Measurements from ENCODE around the gene PSRC1. TPM values are rescaled to one million over a fixed set of nuclear protein-coding genes. Genes with fewer than 3 reads are reported as not detected.

Gene PSRC1
- polyA plus RNA-seq, 1 experiment, result 18.5 TPM

GRCh38 chr1:109255678-109256077, 27.3 kb downstream of the PSRC1 start:
- H3K4me3 ChIP-seq (ENCODE audit: low read depth, low read length), result no peak overlapping the region
- H3K9me3 ChIP-seq (ENCODE audit: control insufficient read depth, insufficient read depth, low read length), result peaks cover 15% of the 10 kb centered on the region
- DNase-seq (ENCODE audit: low read depth, low spot score), result no peak
- CTCF ChIA-PET, result interaction anchor here (0.6 to 2.4 kb wide), 5 partner anchors 9 to 277 kb away, joined by 3 to 17 read pairs (median 6); no protein-coding TSS in a partner anchor
- H3K27ac ChIP-seq (ENCODE audit: low read depth, low read length), result no peak overlapping the region
- POLR2A ChIA-PET, result no interaction called here
- TF ChIP-seq CTCF (IDR thresholded peaks at IDR 0.05; ENCODE audit: low read depth, low read length), result no peak
- H3K27me3 ChIP-seq (ENCODE audit: control insufficient read depth, insufficient read depth, low read length), result no peaks in the 10 kb centered on the region

- DNase-seq (ENCODE audit: low read depth, low spot score), result no peak
- H3K27ac ChIP-seq (ENCODE audit: low read depth, low read length), result no peak overlapping the region
- no peak overlapping the region for H3K4me3 ChIP-seq (ENCODE audit: low read depth, low read length)
- ChIA-PET POLR2A (no interaction called here), CTCF (interaction anchor here (0.6 to 2.4 kb wide), 5 partner anchors 9 to 277 kb away, joined by 3 to 17 read pairs (median 6); no protein-coding TSS in a partner anchor)
- H3K27me3 ChIP-seq (ENCODE audit: control insufficient read depth, insufficient read depth, low read length), result no peaks in the 10 kb centered on the region
- TF ChIP-seq CTCF (IDR thresholded peaks at IDR 0.05; ENCODE audit: low read depth, low read length), result peak; percentile 17; the same call in 1 of the 2 replicates
- H3K9me3 ChIP-seq (ENCODE audit: control insufficient read depth, insufficient read depth, low read length), result peaks cover 17% of the 10 kb centered on the region
Observed at GRCh38 chr1:109255097-109255651, 27.8 kb downstream of the PSRC1 start.

- Histone ChIP-seq H3K27me3 (ENCODE audit: control insufficient read depth, insufficient read depth, low read length) (no peaks in the 10 kb centered on the region), H3K9me3 (ENCODE audit: control insufficient read depth, insufficient read depth, low read length) (peaks cover 17% of the 10 kb centered on the region), H3K27ac (ENCODE audit: low read depth, low read length) (no peak overlapping the region), H3K4me3 (ENCODE audit: low read depth, low read length) (no peak overlapping the region)
- TF ChIP-seq CTCF (IDR thresholded peaks at IDR 0.05; ENCODE audit: low read depth, low read length), result no peak
- POLR2A ChIA-PET, result no interaction called here
- CTCF ChIA-PET, result interaction anchor here (0.6 to 2.3 kb wide), 4 partner anchors 10 to 286 kb away, joined by 5 to 17 read pairs (median 8); no protein-coding TSS in a partner anchor
- DNase-seq (ENCODE audit: low read depth, low spot score), result no peak
Observed at GRCh38 chr1:109254621-109255096, 28.3 kb downstream of the PSRC1 start.

- no peak for DNase-seq (ENCODE audit: low read depth, low spot score)
- Histone ChIP-seq H3K4me3 (ENCODE audit: low read depth, low read length) (no peak overlapping the region), H3K27me3 (ENCODE audit: control insufficient read depth, insufficient read depth, low read length) (no peaks in the 10 kb centered on the region), H3K9me3 (ENCODE audit: control insufficient read depth, insufficient read depth, low read length) (peaks cover 17% of the 10 kb centered on the region), H3K27ac (ENCODE audit: low read depth, low read length) (peak overlapping the region; percentile 39)
- 0 out of 2 replicates have a peak, but pooled peaks have one; percentile 3 for TF ChIP-seq CTCF (IDR thresholded peaks at IDR 0.05; ENCODE audit: low read depth, low read length)
- ChIA-PET POLR2A (interaction anchor here (1.0 kb wide), 1 partner anchor 29 kb away, joined by 4 read pairs; the partner anchor contains the start of gene PSRC1), CTCF (interaction anchor here (0.6 to 2.3 kb wide), 5 partner anchors 10 to 287 kb away, joined by 3 to 17 read pairs (median 6); no protein-coding TSS in a partner anchor)
Observed at GRCh38 chr1:109253803-109254620, 28.9 kb downstream of the PSRC1 start.

Data from AG04450 (cell line).